IMR-90 (cell line): ENCODE data around the gene LGMN.
A peak's percentile ranks its signal among the peaks of the same experiment; 100 is the strongest.

Experiments used
- MXI1 ChIP-seq: IDR thresholded peaks from 2 replicates; pipeline ENCODE4 v1.6.1; 2012; ENCODE audit warnings: low read depth, mild to moderate bottlenecking, low read length, moderate library complexity, borderline replicate concordance
- POLR2A ChIP-seq: IDR thresholded peaks from 2 replicates; pipeline ENCODE4 v1.6.1; 2012; ENCODE audit warnings: mild to moderate bottlenecking, low read depth, low read length
- TF ChIP-seq, protein P1 (sequence below): conservative IDR thresholded peaks from 2 replicates; pipeline ENCODE4 v1.5.1; 2012; ENCODE audit warnings: mild to moderate bottlenecking, low read depth, low read length, improper control_type of control experiment

GRCh38 chr14:92748259-92749016 is at the start of gene LGMN:
- TF ChIP-seq, protein P1, sequence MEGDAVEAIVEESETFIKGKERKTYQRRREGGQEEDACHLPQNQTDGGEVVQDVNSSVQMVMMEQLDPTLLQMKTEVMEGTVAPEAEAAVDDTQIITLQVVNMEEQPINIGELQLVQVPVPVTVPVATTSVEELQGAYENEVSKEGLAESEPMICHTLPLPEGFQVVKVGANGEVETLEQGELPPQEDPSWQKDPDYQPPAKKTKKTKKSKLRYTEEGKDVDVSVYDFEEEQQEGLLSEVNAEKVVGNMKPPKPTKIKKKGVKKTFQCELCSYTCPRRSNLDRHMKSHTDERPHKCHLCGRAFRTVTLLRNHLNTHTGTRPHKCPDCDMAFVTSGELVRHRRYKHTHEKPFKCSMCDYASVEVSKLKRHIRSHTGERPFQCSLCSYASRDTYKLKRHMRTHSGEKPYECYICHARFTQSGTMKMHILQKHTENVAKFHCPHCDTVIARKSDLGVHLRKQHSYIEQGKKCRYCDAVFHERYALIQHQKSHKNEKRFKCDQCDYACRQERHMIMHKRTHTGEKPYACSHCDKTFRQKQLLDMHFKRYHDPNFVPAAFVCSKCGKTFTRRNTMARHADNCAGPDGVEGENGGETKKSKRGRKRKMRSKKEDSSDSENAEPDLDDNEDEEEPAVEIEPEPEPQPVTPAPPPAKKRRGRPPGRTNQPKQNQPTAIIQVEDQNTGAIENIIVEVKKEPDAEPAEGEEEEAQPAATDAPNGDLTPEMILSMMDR, result no peak
- TF ChIP-seq MXI1, result 0 out of 2 replicates have a peak, but pooled peaks have one; percentile 25
- TF ChIP-seq POLR2A, result peak; percentile 89
